ENCODE measurements around the gene BRD3OS.

DNA sequence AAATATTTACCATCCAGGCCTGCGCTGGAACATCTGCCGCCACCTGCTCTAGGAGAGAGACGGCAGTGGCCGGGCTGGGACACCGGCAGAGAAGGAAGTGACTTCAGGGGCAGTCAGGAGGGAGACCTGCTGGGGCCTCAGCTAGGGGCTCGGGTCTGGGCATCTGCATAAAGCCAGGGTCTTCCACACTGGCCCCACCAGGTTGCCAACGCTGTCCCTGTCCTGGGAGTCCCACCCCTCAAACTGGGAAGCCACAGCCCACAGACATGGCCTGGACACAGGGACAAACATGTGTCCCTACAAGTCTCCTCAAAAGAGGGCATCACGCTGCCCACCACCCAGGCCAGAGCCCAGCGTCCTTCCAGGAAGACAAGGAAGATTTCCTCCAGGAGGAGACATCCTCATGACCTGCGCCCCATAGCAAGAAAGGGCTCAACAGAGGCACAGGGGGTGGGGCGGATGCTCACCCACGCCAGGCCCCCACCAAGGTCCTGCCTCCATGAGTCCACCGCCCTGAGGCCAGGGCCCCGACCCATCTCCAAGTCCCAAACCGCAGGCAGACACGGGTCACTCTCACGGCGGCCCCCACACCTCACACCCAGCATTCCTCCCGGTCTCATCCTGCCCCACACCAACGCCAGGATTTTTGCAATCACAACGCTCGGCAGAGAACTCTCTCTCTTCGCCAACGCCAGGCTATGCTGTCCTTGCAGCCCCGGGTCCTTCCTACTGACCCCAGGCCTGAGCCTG lies 42.1 kb upstream of the BRD3OS start:
- no peak for TF ChIP-seq EZH2phosphoT487 (IDR thresholded peaks at IDR 0.05; ENCODE audit: insufficient read depth, low read depth)
- TF ChIP-seq EZH2 (IDR thresholded peaks at IDR 0.05; ENCODE audit: insufficient read depth, poor library complexity, severe bottlenecking) = no peak
